COLO829 (cell line): ENCODE results near the gene AAK1.

Source experiments
- DNase-seq: peaks from one replicate; pipeline ENCODE4 v3.0.0; 2012; ENCODE audit warnings: low spot score

The AAK1 gene

GRCh38 chr2:69538872-69539548 is 104.5 kb downstream of the AAK1 start:
- DNase-seq = no peak

- no peak for DNase-seq
Measured at GRCh38 chr2:69538249-69538648, 105.3 kb downstream of the AAK1 start.

GRCh38 chr2:69535817-69536241 is 107.7 kb downstream of the AAK1 start:
- no peak for DNase-seq

- no peak for DNase-seq
Measured at GRCh38 chr2:69531186-69531585, 112.4 kb downstream of the AAK1 start.

GRCh38 chr2:69529480-69529879 is 114.1 kb downstream of the AAK1 start:
- DNase-seq = no peak

- DNase-seq = no peak
Measured at GRCh38 chr2:69525261-69525660, 118.3 kb downstream of the AAK1 start.

- no peak for DNase-seq
Measured at GRCh38 chr2:69524799-69525198, 118.7 kb downstream of the AAK1 start.

GRCh38 chr2:69521747-69522146 is 121.8 kb downstream of the AAK1 start:
- no peak for DNase-seq

GRCh38 chr2:69518841-69519240 is 124.7 kb downstream of the AAK1 start:
- no peak for DNase-seq

GRCh38 chr2:69517410-69517809 is 126.1 kb downstream of the AAK1 start:
- DNase-seq = no peak

- no peak for DNase-seq
Measured at GRCh38 chr2:69514819-69515218, 128.7 kb downstream of the AAK1 start.

- DNase-seq = no peak
Measured at GRCh38 chr2:69514406-69514805, 129.1 kb downstream of the AAK1 start.

- no peak for DNase-seq
Measured at GRCh38 chr2:69512446-69512845, 131.1 kb downstream of the AAK1 start.

GRCh38 chr2:69510204-69510603 is 133.3 kb downstream of the AAK1 start:
- DNase-seq = no peak

GRCh38 chr2:69509750-69510140 is 133.8 kb downstream of the AAK1 start:
- DNase-seq = no peak

GRCh38 chr2:69509011-69509749 is 134.4 kb downstream of the AAK1 start:
- DNase-seq = no peak

- no peak for DNase-seq
Measured at GRCh38 chr2:69505710-69506109, 137.8 kb downstream of the AAK1 start.

- DNase-seq = no peak
Measured at GRCh38 chr2:69501301-69501700, 142.2 kb downstream of the AAK1 start.

GRCh38 chr2:69499966-69500365 is 143.6 kb downstream of the AAK1 start:
- no peak for DNase-seq

GRCh38 chr2:69499242-69499641 is 144.3 kb downstream of the AAK1 start:
- no peak for DNase-seq

GRCh38 chr2:69495861-69496260 is 147.7 kb downstream of the AAK1 start:
- no peak for DNase-seq

GRCh38 chr2:69495008-69495407 is 148.5 kb downstream of the AAK1 start:
- DNase-seq = peak; percentile 32

- no peak for DNase-seq
Measured at GRCh38 chr2:69494126-69494525, 149.4 kb downstream of the AAK1 start.

GRCh38 chr2:69493268-69493667 is 150.3 kb downstream of the AAK1 start:
- DNase-seq = no peak
